Vagina (tissue), 2 donors: ENCODE measurements around the gene DCD. TPM values are rescaled to one million over a fixed set of nuclear protein-coding genes. Genes with fewer than 3 reads are reported as not detected.

Source experiments
- DNase-seq, 2 donors: peaks; one replicate each; pipeline ENCODE4 v3.0.0-alpha.2; 2017; ENCODE audit errors: extremely low spot score in 2 of 2
- H3K27ac ChIP-seq: fragments of 200-600 bp; sonication (generic); one replicate; pipeline ENCODE4 v1.5.1; 2019
- H3K27me3 ChIP-seq: fragments of 200-600 bp; sonication (generic); one replicate; pipeline ENCODE4 v1.5.1; 2019
- H3K36me3 ChIP-seq, 2 donors: fragments of 200-600 bp; sonication (generic); one replicate each; pipeline ENCODE4 v1.5.1; 2017 to 2019
- H3K4me1 ChIP-seq: fragments of 200-600 bp; sonication (generic); one replicate; pipeline ENCODE4 v1.5.1; 2019
- H3K4me3 ChIP-seq, 2 donors: fragments of 200-600 bp; sonication (generic); 1 replicate in 1 of 2; 2 replicates in 1 of 2; pipeline ENCODE4 v1.5.1; 2016 to 2019
- H3K9me3 ChIP-seq: fragments of 200-600 bp; sonication (generic); one replicate; pipeline ENCODE4 v1.5.1; 2019
- POLR2A ChIP-seq, 2 donors: fragments of 450-650 bp; IDR thresholded peaks; one replicate each; pipeline ENCODE4 v1.6.1; 2017; ENCODE audit warnings: antibody characterized with exemption in 2 of 2, mild to moderate bottlenecking in 2 of 2, moderate library complexity in 2 of 2
- POLR2AphosphoS5 ChIP-seq, 2 donors: sonication (generic); formaldehyde crosslinking; IDR thresholded peaks; one replicate each; pipeline ENCODE4 v1.9.0; 2017; ENCODE audit warnings: antibody characterized with exemption in 2 of 2, mild to moderate bottlenecking in 2 of 2, low read depth in 1 of 2; ENCODE audit not compliant: insufficient read depth in 1 of 2
- intact Hi-C: fragments of 100-400 bp; cut with DNase I; formaldehyde crosslinking; loops from one replicate; pipeline ENCODE4 v1.15.1; 2023
- total RNA-seq: library from RNA; depleted of rRNA; stranded (reverse); fragments of >200 nt; gene quantifications from one replicate; pipeline ENCODE4 v1.2.3, GENCODE V29; 2016
- TF ChIP-seq, protein P1 (sequence below), 3 experiments: fragments of 450-650 bp in 2 of 3; fragments of 200-600 bp in 1 of 3; sonication (generic) in 1 of 3; IDR thresholded peaks; one replicate each; pipeline ENCODE4 v1.5.1; 2017 to 2019; ENCODE audit warnings: antibody characterized with exemption in 3 of 3, mild to moderate bottlenecking in 2 of 3, moderate library complexity in 2 of 3

DCD gene
- total RNA-seq, 1 donor from 2014 or later, result not detected

- Histone ChIP-seq H3K27ac (no peak overlapping the region), H3K4me1 (no peaks in the 10 kb centered on the region), H3K36me3 (no peaks in the 10 kb centered on the region), H3K4me3 (no peak overlapping the region), H3K27me3 (no peaks in the 10 kb centered on the region), H3K9me3 (no peaks in the 10 kb centered on the region)
- intact Hi-C loops, result no loop called here
- TF ChIP-seq, protein P1, sequence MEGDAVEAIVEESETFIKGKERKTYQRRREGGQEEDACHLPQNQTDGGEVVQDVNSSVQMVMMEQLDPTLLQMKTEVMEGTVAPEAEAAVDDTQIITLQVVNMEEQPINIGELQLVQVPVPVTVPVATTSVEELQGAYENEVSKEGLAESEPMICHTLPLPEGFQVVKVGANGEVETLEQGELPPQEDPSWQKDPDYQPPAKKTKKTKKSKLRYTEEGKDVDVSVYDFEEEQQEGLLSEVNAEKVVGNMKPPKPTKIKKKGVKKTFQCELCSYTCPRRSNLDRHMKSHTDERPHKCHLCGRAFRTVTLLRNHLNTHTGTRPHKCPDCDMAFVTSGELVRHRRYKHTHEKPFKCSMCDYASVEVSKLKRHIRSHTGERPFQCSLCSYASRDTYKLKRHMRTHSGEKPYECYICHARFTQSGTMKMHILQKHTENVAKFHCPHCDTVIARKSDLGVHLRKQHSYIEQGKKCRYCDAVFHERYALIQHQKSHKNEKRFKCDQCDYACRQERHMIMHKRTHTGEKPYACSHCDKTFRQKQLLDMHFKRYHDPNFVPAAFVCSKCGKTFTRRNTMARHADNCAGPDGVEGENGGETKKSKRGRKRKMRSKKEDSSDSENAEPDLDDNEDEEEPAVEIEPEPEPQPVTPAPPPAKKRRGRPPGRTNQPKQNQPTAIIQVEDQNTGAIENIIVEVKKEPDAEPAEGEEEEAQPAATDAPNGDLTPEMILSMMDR (IDR thresholded peaks at IDR 0.05), result no peak
- TF ChIP-seq POLR2A (IDR thresholded peaks at IDR 0.05), result no peak
- no peak for TF ChIP-seq POLR2AphosphoS5 (IDR thresholded peaks at IDR 0.05; ENCODE audit: insufficient read depth in 1 of 2, low read depth in 1 of 2)
- DNase-seq, result no peak
These were observed 23.6 kb downstream of the DCD start for GRCh38 chr12:54624315-54625279.

DNA sequence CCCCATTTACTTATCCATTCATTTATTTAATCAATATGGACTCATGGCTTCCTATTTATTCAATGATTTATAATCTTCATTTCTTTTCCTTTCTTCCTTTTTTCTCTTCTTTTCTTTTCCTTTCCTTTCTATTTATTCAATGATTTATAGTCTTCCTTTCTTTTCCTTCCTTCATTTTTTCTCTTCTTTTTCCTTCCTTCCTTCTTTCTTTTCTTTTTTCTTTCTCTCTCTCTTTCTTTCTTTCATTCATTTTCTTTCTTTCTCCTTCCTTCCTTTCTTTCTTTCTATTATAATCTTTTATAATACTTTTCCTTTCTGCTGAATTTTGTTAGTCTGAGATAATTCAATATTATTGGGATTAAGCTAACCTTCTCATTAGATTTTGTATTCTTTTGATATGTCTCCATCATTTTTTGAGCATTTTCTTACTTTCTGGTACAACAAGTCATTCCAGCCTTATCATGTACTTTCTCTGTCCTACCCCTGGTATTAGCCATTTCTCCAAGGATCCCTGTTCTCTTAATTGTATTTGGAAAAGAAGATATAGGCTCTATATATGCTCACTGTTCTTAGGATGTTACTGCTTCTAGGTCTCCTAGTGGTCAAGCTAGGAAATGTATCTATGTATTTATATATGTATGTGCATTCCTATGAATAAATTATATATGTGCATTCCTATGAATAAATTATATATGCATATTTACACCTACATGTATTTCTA lies 25.5 kb downstream of the DCD start:
- TF ChIP-seq, protein P1 (IDR thresholded peaks at IDR 0.05), result no peak
- no peak for TF ChIP-seq POLR2A (IDR thresholded peaks at IDR 0.05)
- Histone ChIP-seq H3K27me3 (no peaks in the 10 kb centered on the region), H3K9me3 (no peaks in the 10 kb centered on the region), H3K4me1 (no peaks in the 10 kb centered on the region), H3K36me3 (no peaks in the 10 kb centered on the region), H3K27ac (no peak overlapping the region), H3K4me3 (no peak overlapping the region)
- intact Hi-C loops, result no loop called here
- DNase-seq, result no peak

- no peak for DNase-seq
- intact Hi-C loops, result no loop called here
- TF ChIP-seq POLR2AphosphoS5 (IDR thresholded peaks at IDR 0.05; ENCODE audit: insufficient read depth in 1 of 2, low read depth in 1 of 2), result no peak
- no peak for TF ChIP-seq POLR2A (IDR thresholded peaks at IDR 0.05)
- TF ChIP-seq, protein P1 (IDR thresholded peaks at IDR 0.05), result no peak
- Histone ChIP-seq H3K27ac (no peak overlapping the region), H3K4me3 (no peak overlapping the region), H3K9me3 (no peaks in the 10 kb centered on the region), H3K4me1 (no peaks in the 10 kb centered on the region), H3K27me3 (no peaks in the 10 kb centered on the region), H3K36me3 (no peaks in the 10 kb centered on the region)
These were observed 31.1 kb downstream of the DCD start for GRCh38 chr12:54616933-54617680.

- DNase-seq, result no peak
These were observed 35.9 kb downstream of the DCD start for GRCh38 chr12:54612225-54612750.

More at GRCh38 chr12:54612225-54612750, 35.9 kb downstream of the DCD start:
- no peaks in the 10 kb centered on the region for H3K4me1 ChIP-seq
- H3K9me3 ChIP-seq, result no peaks in the 10 kb centered on the region
- no peak overlapping the region for H3K4me3 ChIP-seq
- TF ChIP-seq POLR2A (IDR thresholded peaks at IDR 0.05) (no peak), POLR2AphosphoS5 (IDR thresholded peaks at IDR 0.05; ENCODE audit: insufficient read depth in 1 of 2, low read depth in 1 of 2) (no peak)
- TF ChIP-seq, protein P1 (IDR thresholded peaks at IDR 0.05), result no peak
- H3K36me3 ChIP-seq, result no peaks in the 10 kb centered on the region
- intact Hi-C loops, result no loop called here
- H3K27ac ChIP-seq, result no peak overlapping the region
- H3K27me3 ChIP-seq, result no peaks in the 10 kb centered on the region
